SIG-M5 treated with dmso at 0.1 percent for 504 hours (cell line): ENCODE measurements around the gene ZNF653.
"Not testable (repeated sequence)": the region's sequence is repeated elsewhere in the genome, so short reads cannot be mapped to it uniquely, and the experiment has no call there.

ENCODE experiments used
- DNase-seq: peaks from one replicate; lab custom pipeline; 2025; ENCODE audit not compliant: unreplicated experiment; lab: John Stamatoyannopoulos, UW

ZNF653 gene

GRCh38 chr19:11458236-11458900 lies 47.3 kb downstream of the ZNF653 start:
- DNase-seq = no peak

- DNase-seq = no peak
Measured at GRCh38 chr19:11457831-11458230, 47.8 kb downstream of the ZNF653 start.

GRCh38 chr19:11457115-11457514 lies 48.5 kb downstream of the ZNF653 start:
- no peak for DNase-seq

- DNase-seq = no peak
Measured at GRCh38 chr19:11456659-11457058, 49.0 kb downstream of the ZNF653 start.

- not testable (repeated sequence) for DNase-seq
Measured at GRCh38 chr19:11455233-11455554, 50.4 kb downstream of the ZNF653 start.

GRCh38 chr19:11453468-11454341 lies 51.9 kb downstream of the ZNF653 start:
- no peak for DNase-seq

GRCh38 chr19:11452620-11453310 lies 52.9 kb downstream of the ZNF653 start:
- no peak for DNase-seq

GRCh38 chr19:11451871-11452619 lies 53.6 kb downstream of the ZNF653 start:
- no peak for DNase-seq

GRCh38 chr19:11451327-11451870 lies 54.2 kb downstream of the ZNF653 start:
- no peak for DNase-seq

GRCh38 chr19:11450570-11451326 lies 54.9 kb downstream of the ZNF653 start:
- no peak for DNase-seq

- no peak for DNase-seq
Measured at GRCh38 chr19:11448923-11449554, 56.6 kb downstream of the ZNF653 start.

- DNase-seq = no peak
Measured at GRCh38 chr19:11448410-11448809, 57.2 kb downstream of the ZNF653 start.

GRCh38 chr19:11447347-11448262 lies 58.0 kb downstream of the ZNF653 start:
- no peak for DNase-seq

- no peak for DNase-seq
Measured at GRCh38 chr19:11446652-11447301, 58.9 kb downstream of the ZNF653 start.

- no peak for DNase-seq
Measured at GRCh38 chr19:11446271-11446651, 59.4 kb downstream of the ZNF653 start.

- no peak for DNase-seq
Measured at GRCh38 chr19:11445141-11445540, 60.5 kb downstream of the ZNF653 start.

GRCh38 chr19:11444059-11444458 lies 61.6 kb downstream of the ZNF653 start:
- DNase-seq = no peak

GRCh38 chr19:11437955-11438354 lies 67.7 kb downstream of the ZNF653 start:
- DNase-seq = no peak
